HepG2 (cell line): ENCODE data around the gene TMEM270. TPM values are rescaled to one million over a fixed set of nuclear protein-coding genes. Genes with fewer than 3 reads are reported as not detected.

Source experiments
- BRF2 ChIP-seq: sonication (generic); formaldehyde crosslinking; IDR thresholded peaks from 2 replicates; pipeline ENCODE4 v1.8.1; 2022; ENCODE audit warnings: mild to moderate bottlenecking, missing genetic modification reagents
- ELF3 ChIP-seq: IDR thresholded peaks from 2 replicates; pipeline ENCODE4 v1.6.1; 2016; ENCODE audit warnings: missing genetic modification reagents, missing compliant biosample characterization
- FOXP1 ChIP-seq, 2 experiments: fragments of 450-650 bp in 1 of 2; IDR thresholded peaks; 2 replicates each; pipeline ENCODE4 v1.6.1; 2017 to 2018; ENCODE audit warnings: antibody characterized with exemption in 1 of 2
- PHF5A ChIP-seq: IDR thresholded peaks from one replicate; pipeline ENCODE4 v1.6.1; 2018; ENCODE audit warnings: low read depth, missing genetic modification reagents; ENCODE audit not compliant: unreplicated experiment
- ZNF317 ChIP-seq: sonication (generic); formaldehyde crosslinking; IDR thresholded peaks from 2 replicates; pipeline ENCODE4 v1.5.0; 2020; ENCODE audit warnings: mild to moderate bottlenecking, missing genetic modification reagents
- ZNF431 ChIP-seq: sonication (generic); formaldehyde crosslinking; IDR thresholded peaks from 2 replicates; pipeline ENCODE4 v1.9.0; 2022; ENCODE audit warnings: missing genetic modification reagents, low read depth, mild to moderate bottlenecking, borderline replicate concordance
- ZNF800 ChIP-seq: sonication (generic); formaldehyde crosslinking; IDR thresholded peaks from 2 replicates; pipeline ENCODE4 v1.4.0; 2020; ENCODE audit warnings: missing genetic modification reagents
- polyA plus RNA-seq, 8 experiments: library from polyadenylated mRNA; depleted of rRNA in 3 of 8; stranded (reverse) in 7 of 8; unstranded in 1 of 8; fragments of >200 nt; fragmentation: Illumina TruSeq in 4 of 8; extraction: Trizol in 4 of 8; gene quantifications; 2 replicates each; pipeline versions ENCODE4 v1.2.1 to v1.2.3, GENCODE V29; 2011 to 2016; ENCODE audit warnings: low read depth in 4 of 8, missing spikeins in 1 of 8, mixed read lengths in 1 of 8; ENCODE audit not compliant: insufficient read depth in 1 of 8
- total RNA-seq, 5 experiments: library from RNA; depleted of rRNA; stranded (reverse); fragments of >200 nt; fragmentation: Illumina TruSeq; extraction: Trizol; gene quantifications; 2 replicates each; pipeline ENCODE4 v1.2.3, GENCODE V29; 2016; ENCODE audit warnings: low read depth in 1 of 5

TMEM270 gene
- total and polyA plus RNA-seq, 2 of the 13 experiments (the other 11 are each of a cell fraction or from before 2014, with no cell fraction given), result not detected

- TF ChIP-seq ZNF800 (CRISPR knock-in tag), result 0 out of 2 replicates have a peak, but pooled peaks have one; percentile 7
- no peak for TF ChIP-seq FOXP1 (IDR thresholded peaks at IDR 0.05)
- peak; percentile 62 for TF ChIP-seq FOXP1 (CRISPR knock-in tag; IDR thresholded peaks at IDR 0.05)
- 0 out of 2 replicates have a peak, but pooled peaks have one; percentile 14 for TF ChIP-seq ZNF431 (CRISPR knock-in tag)
- peak; percentile 21 for TF ChIP-seq PHF5A (CRISPR knock-in tag)
- peak; percentile 95 for TF ChIP-seq ZNF317 (CRISPR knock-in tag)
- no peak for TF ChIP-seq BRF2 (CRISPR knock-in tag)
- TF ChIP-seq ELF3 (CRISPR knock-in tag), result 0 out of 2 replicates have a peak, but pooled peaks have one; percentile 15
Observed at GRCh38 chr7:73829921-73830680, 30.9 kb upstream of the TMEM270 start (continued).
